Measurements from ENCODE around the gene RAB1B. TPM values are rescaled to one million over a fixed set of nuclear protein-coding genes. Genes with fewer than 3 reads are reported as not detected.

RAB1B gene
- total RNA-seq, 1 experiment from 2014 or later = 148 TPM

DNA sequence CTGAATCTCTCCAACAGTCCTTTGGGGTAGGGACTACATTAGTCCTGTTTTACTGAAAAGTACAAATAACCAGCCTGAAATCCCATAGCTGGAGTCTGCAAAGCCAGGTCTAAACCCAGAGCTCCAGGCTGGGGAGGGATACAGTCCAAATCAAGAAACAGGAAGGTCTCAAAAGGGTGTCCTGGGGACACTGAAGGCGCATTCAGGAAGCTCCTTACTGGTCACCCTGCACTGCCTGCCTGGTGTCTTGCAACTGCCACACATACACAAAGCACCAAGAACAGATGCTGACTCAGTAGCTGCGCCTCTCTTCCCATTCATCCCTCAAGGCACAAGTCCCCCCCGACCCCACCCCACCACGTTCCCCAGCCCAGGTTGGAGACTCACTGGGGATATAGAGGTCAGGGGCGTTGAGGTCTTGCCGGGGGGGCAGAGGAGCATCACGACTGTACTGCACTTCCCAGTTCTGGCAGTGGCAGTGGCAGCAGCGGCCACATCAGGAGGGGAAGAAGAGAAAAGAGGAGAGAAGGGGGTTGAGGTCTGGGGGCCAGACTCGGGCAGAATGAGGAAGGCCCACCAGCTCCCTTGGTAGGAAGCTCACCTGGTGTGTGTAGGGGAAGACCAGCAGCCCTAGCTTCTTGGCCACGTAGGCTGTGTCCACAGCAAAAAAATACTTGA is 18.9 kb downstream of the RAB1B start:
- H3K9me3 ChIP-seq (ENCODE audit: control insufficient read depth in 1 of 2, insufficient read depth in 1 of 2, low read depth in 1 of 2, low read length in 2 of 2) = no peaks in the 10 kb centered on the region
- H3K27me3 ChIP-seq (ENCODE audit: insufficient read depth, low read length) = no peaks in the 10 kb centered on the region
- ChIA-PET POLR2A (interaction anchor here (2.7 kb wide), 1 partner anchor 25 kb away, joined by 18 read pairs; no protein-coding TSS in a partner anchor), CTCF (interaction anchor here (3.4 kb wide), 1 partner anchor 24 kb away, joined by 25 read pairs; no protein-coding TSS in a partner anchor), RAD21 (ENCODE audit: low non-redundant PET in 1 of 2, low total read pairs in 2 of 2, uncharacterized antibody in 2 of 2, unreplicated experiment in 2 of 2) (no interaction called here)
- TF ChIP-seq SIN3A (IDR thresholded peaks at IDR 0.05; ENCODE audit: low read depth) (no peak), POLR2AphosphoS5 (IDR thresholded peaks at IDR 0.05; ENCODE audit: low read depth, low read length) (no peak)
- TF ChIP-seq, protein P1, sequence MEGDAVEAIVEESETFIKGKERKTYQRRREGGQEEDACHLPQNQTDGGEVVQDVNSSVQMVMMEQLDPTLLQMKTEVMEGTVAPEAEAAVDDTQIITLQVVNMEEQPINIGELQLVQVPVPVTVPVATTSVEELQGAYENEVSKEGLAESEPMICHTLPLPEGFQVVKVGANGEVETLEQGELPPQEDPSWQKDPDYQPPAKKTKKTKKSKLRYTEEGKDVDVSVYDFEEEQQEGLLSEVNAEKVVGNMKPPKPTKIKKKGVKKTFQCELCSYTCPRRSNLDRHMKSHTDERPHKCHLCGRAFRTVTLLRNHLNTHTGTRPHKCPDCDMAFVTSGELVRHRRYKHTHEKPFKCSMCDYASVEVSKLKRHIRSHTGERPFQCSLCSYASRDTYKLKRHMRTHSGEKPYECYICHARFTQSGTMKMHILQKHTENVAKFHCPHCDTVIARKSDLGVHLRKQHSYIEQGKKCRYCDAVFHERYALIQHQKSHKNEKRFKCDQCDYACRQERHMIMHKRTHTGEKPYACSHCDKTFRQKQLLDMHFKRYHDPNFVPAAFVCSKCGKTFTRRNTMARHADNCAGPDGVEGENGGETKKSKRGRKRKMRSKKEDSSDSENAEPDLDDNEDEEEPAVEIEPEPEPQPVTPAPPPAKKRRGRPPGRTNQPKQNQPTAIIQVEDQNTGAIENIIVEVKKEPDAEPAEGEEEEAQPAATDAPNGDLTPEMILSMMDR (IDR thresholded peaks at IDR 0.05 in 2 of 3, conservative IDR thresholded peaks at IDR 0.05 in 1 of 3; ENCODE audit: borderline replicate concordance in 1 of 3, insufficient read depth in 1 of 3, low read depth in 2 of 3, low read length in 2 of 3) = no peak
- no TSS peak for BruUV-seq (replicated peaks)
- peaks cover 15 to 44% of the 10 kb centered on the region in 2 experiments for H3K4me1 ChIP-seq (ENCODE audit: control insufficient read depth in 1 of 2, insufficient read depth in 2 of 2, low read length in 2 of 2)
- H3K79me2 ChIP-seq (ENCODE audit: insufficient read depth, low read length) = peaks cover 19% of the 10 kb centered on the region
- no peak overlapping the region for H2AFZ ChIP-seq (ENCODE audit: low read depth, low read length, poor library complexity, severe bottlenecking)
- intact Hi-C loops (cut with micrococcal nuclease) = no loop called here
- ATAC-seq = no peak
- H3K36me3 ChIP-seq (ENCODE audit: control insufficient read depth in 1 of 2, insufficient read depth in 2 of 2, low read length in 2 of 2) = no peaks in the 10 kb centered on the region
- no peaks in the 10 kb centered on the region for H4K20me1 ChIP-seq (ENCODE audit: insufficient read depth)
- no peaks in the 10 kb centered on the region for H3K9me2 ChIP-seq (ENCODE audit: insufficient read depth)
- H3K9ac ChIP-seq (ENCODE audit: low read length) = 0 out of 2 replicates have a peak overlapping the region, but pooled peaks have one; percentile 93
- H3K27ac ChIP-seq (ENCODE audit: low read depth, low read length) = no peak overlapping the region; the same call in 1 of the 2 replicates
- no peak for DNase-seq (ENCODE audit: low read depth, low spot score)
- H3K4me3 ChIP-seq (replicated peaks in 1 of 2; ENCODE audit: low read depth in 1 of 2, low read length in 2 of 2) = peak overlapping the region; percentile 71 to 96
- H3K4me2 ChIP-seq (ENCODE audit: low read length) = peak overlapping the region; percentile 99
